Neural cell (in vitro differentiated cells): Measurements from ENCODE around the gene USP49. TPM values are rescaled to one million over a fixed set of nuclear protein-coding genes. Genes with fewer than 3 reads are reported as not detected.

Experiments
- H2AFZ ChIP-seq: fragments of 200-600, 300-800 bp; sonication (generic), shearing (Covaris generic); 2 replicates; pipeline ENCODE4 v1.6.0; 2014; ENCODE audit warnings: low read depth, mild to moderate bottlenecking, antibody characterized with exemption, low read length, moderate library complexity
- H3F3A ChIP-seq: fragments of 200-600 bp; shearing (Covaris generic); 2 replicates; pipeline ENCODE4 v1.6.1; 2016; ENCODE audit warnings: mild to moderate bottlenecking, moderate library complexity, mixed read lengths, antibody characterized with exemption, low read length; ENCODE audit not compliant: insufficient read depth, poor library complexity, severe bottlenecking
- H3K27ac ChIP-seq: fragments of 200-600, 300-800 bp; sonication (generic), shearing (Covaris generic); 2 replicates; pipeline ENCODE4 v1.5.1; 2014; ENCODE audit warnings: mild to moderate bottlenecking, low read length, moderate library complexity
- H3K27me3 ChIP-seq: fragments of 300-800, 200-600 bp; sonication (generic), shearing (Covaris generic); 2 replicates; pipeline ENCODE4 v1.6.0; 2014; ENCODE audit warnings: mild to moderate bottlenecking, low read depth, low read length, moderate library complexity; ENCODE audit not compliant: insufficient read depth
- H3K36me3 ChIP-seq: fragments of 300-800, 200-600 bp; sonication (generic), shearing (Covaris generic); 2 replicates; pipeline ENCODE4 v1.5.1; 2014; ENCODE audit warnings: mild to moderate bottlenecking, antibody characterized with exemption, low read length, moderate library complexity; ENCODE audit not compliant: insufficient read depth
- H3K4me2 ChIP-seq: fragments of 300-800, 200-600 bp; sonication (generic), shearing (Covaris generic); 2 replicates; pipeline ENCODE4 v1.6.0; 2014; ENCODE audit warnings: mild to moderate bottlenecking, low read length
- H3K4me3 ChIP-seq: fragments of 300-800, 200-600 bp; sonication (generic), shearing (Covaris generic); 2 replicates; pipeline ENCODE4 v1.5.1; 2014; ENCODE audit warnings: mild to moderate bottlenecking, low read length, moderate library complexity
- H3K79me2 ChIP-seq: fragments of 200-600 bp; shearing (Covaris generic); replicated peaks from 2 replicates; pipeline ENCODE4 v1.6.0; 2014; ENCODE audit warnings: mild to moderate bottlenecking, low read length, moderate library complexity; ENCODE audit not compliant: insufficient read depth
- H3K9ac ChIP-seq: fragments of 300-800, 200-600 bp; sonication (generic), shearing (Covaris generic); 2 replicates; pipeline ENCODE4 v1.6.1; 2016; ENCODE audit warnings: mild to moderate bottlenecking, low read length, mixed read lengths
- H3K9me2 ChIP-seq: fragments of 200-600 bp; shearing (Covaris generic); 2 replicates; pipeline ENCODE4 v1.6.1; 2016; ENCODE audit warnings: mild to moderate bottlenecking, low read length, mixed read lengths; ENCODE audit not compliant: insufficient read depth
- H3K9me3 ChIP-seq: fragments of 200-600, 300-800 bp; sonication (generic), shearing (Covaris generic); 2 replicates; pipeline ENCODE4 v1.6.1; 2016; ENCODE audit warnings: mild to moderate bottlenecking, mixed run types, low read length, moderate library complexity, mixed read lengths
- H4K20me1 ChIP-seq: fragments of 200-600 bp; shearing (Covaris generic); 2 replicates; pipeline ENCODE4 v1.6.1; 2016; ENCODE audit warnings: mild to moderate bottlenecking, mixed run types; ENCODE audit not compliant: insufficient read depth
- CTCF ChIP-seq: fragments of 450-650 bp; IDR thresholded peaks from 2 replicates; pipeline ENCODE4 v1.5.1; 2014; ENCODE audit warnings: antibody characterized with exemption, mild to moderate bottlenecking, moderate library complexity; ENCODE audit not compliant: poor library complexity, severe bottlenecking
- EP300 ChIP-seq: fragments of 450-650 bp; conservative IDR thresholded peaks from 2 replicates; pipeline ENCODE4 v1.6.1; 2014; ENCODE audit warnings: antibody characterized with exemption, mild to moderate bottlenecking, moderate library complexity; ENCODE audit not compliant: poor library complexity, severe bottlenecking
- EZH2 ChIP-seq: fragments of 200-600, 300-800 bp; shearing (Covaris generic), sonication (generic); IDR thresholded peaks from 2 replicates; pipeline ENCODE4 v1.6.1; 2014; ENCODE audit warnings: antibody characterized with exemption, low read length, borderline replicate concordance, mild to moderate bottlenecking; ENCODE audit not compliant: insufficient read depth, poor library complexity, severe bottlenecking
- MXI1 ChIP-seq: fragments of 450-650 bp; conservative IDR thresholded peaks from 2 replicates; pipeline ENCODE4 v1.6.1; 2014; ENCODE audit warnings: antibody characterized with exemption, mild to moderate bottlenecking; ENCODE audit not compliant: poor library complexity, severe bottlenecking
- POLR2AphosphoS5 ChIP-seq: IDR thresholded peaks from 2 replicates; pipeline ENCODE4 v1.6.1; 2012
- RAD21 ChIP-seq: fragments of 450-650 bp; conservative IDR thresholded peaks from 2 replicates; pipeline ENCODE4 v1.6.1; 2014; ENCODE audit warnings: antibody characterized with exemption, mild to moderate bottlenecking, moderate library complexity
- REST ChIP-seq: IDR thresholded peaks from 2 replicates; pipeline ENCODE4 v1.6.1; 2012; ENCODE audit warnings: borderline replicate concordance
- SMC3 ChIP-seq: fragments of 450-650 bp; conservative IDR thresholded peaks from 2 replicates; pipeline ENCODE4 v1.6.1; 2014; ENCODE audit warnings: antibody characterized with exemption, mild to moderate bottlenecking, moderate library complexity; ENCODE audit not compliant: poor library complexity
- TAF1 ChIP-seq: IDR thresholded peaks from 2 replicates; pipeline ENCODE4 v1.6.1; 2012; ENCODE audit warnings: low read depth
- polyA plus RNA-seq: library from polyadenylated mRNA; depleted of rRNA; stranded (reverse); fragments of >200 nt; gene quantifications from 2 replicates; pipeline ENCODE4 v1.2.3, GENCODE V29; 2014

USP49 gene
- polyA plus RNA-seq, 1 donor from 2014 or later: 23.5 TPM

- no peak overlapping the region for H3K9ac ChIP-seq
- H3K9me2 ChIP-seq: no peaks in the 10 kb centered on the region
- no peaks in the 10 kb centered on the region for H3K9me3 ChIP-seq
- no peaks in the 10 kb centered on the region for H3F3A ChIP-seq
- TF ChIP-seq CTCF (no peak), POLR2AphosphoS5 (no peak), EZH2 (no peak), RAD21 (no peak), TAF1 (no peak), EP300 (no peak), SMC3 (no peak), REST (no peak), MXI1 (no peak)
- H3K27me3 ChIP-seq: no peaks in the 10 kb centered on the region
- no peak overlapping the region for H3K4me3 ChIP-seq
- no peaks in the 10 kb centered on the region for H3K36me3 ChIP-seq
- no peaks in the 10 kb centered on the region for H3K79me2 ChIP-seq
- no peaks in the 10 kb centered on the region for H4K20me1 ChIP-seq
- no peak overlapping the region for H3K4me2 ChIP-seq
- H2AFZ ChIP-seq: no peak overlapping the region
- H3K27ac ChIP-seq: no peak overlapping the region
Observed at GRCh38 chr6:41843178-41843577, 52.0 kb downstream of the USP49 start.

- no peak overlapping the region for H3K4me3 ChIP-seq
Observed at GRCh38 chr6:41840326-41840725, 54.8 kb downstream of the USP49 start.

More at GRCh38 chr6:41840326-41840725, 54.8 kb downstream of the USP49 start:
- Histone ChIP-seq H3F3A (no peaks in the 10 kb centered on the region), H3K27ac (no peak overlapping the region), H3K79me2 (peaks cover 10% of the 10 kb centered on the region), H3K4me2 (no peak overlapping the region), H3K9me2 (no peaks in the 10 kb centered on the region), H3K36me3 (no peaks in the 10 kb centered on the region), H3K9ac (no peak overlapping the region), H4K20me1 (no peaks in the 10 kb centered on the region), H2AFZ (no peak overlapping the region), H3K27me3 (no peaks in the 10 kb centered on the region), H3K9me3 (no peaks in the 10 kb centered on the region)
- TF ChIP-seq POLR2AphosphoS5 (no peak), MXI1 (no peak), REST (no peak), EZH2 (no peak), TAF1 (no peak), CTCF (no peak)
